Lower leg skin (tissue), 4 donors: ENCODE data around the gene CEP170B. TPM values are rescaled to one million over a fixed set of nuclear protein-coding genes. Genes with fewer than 3 reads are reported as not detected.
A peak's percentile ranks its signal among the peaks of the same experiment; 100 is the strongest.

Source experiments
- DNase-seq, 2 donors: peaks; one replicate each; pipeline ENCODE4 v3.0.0-alpha.2; 2019; ENCODE audit warnings: low spot score in 2 of 2
- H3K4me3 ChIP-seq: fragments of 200-600 bp; sonication (generic); 2 replicates; pipeline ENCODE4 v1.5.1; 2017; ENCODE audit warnings: mild to moderate bottlenecking, low read depth; ENCODE audit not compliant: poor library complexity, severe bottlenecking
- CTCF ChIP-seq, 3 donors: fragments of 450-650 bp; IDR thresholded peaks; one replicate each; pipeline ENCODE4 v1.5.1; 2016; ENCODE audit warnings: antibody characterized with exemption in 3 of 3, mild to moderate bottlenecking in 3 of 3, moderate library complexity in 2 of 3
- POLR2A ChIP-seq, 2 donors: fragments of 450-650 bp; IDR thresholded peaks; one replicate each; pipeline ENCODE4 v1.6.1; 2016 to 2017; ENCODE audit warnings: antibody characterized with exemption in 2 of 2, mild to moderate bottlenecking in 1 of 2, moderate library complexity in 1 of 2
- WGBS, 2 donors: methylation state at CpG; one replicate each; pipeline ENCODE4 v1.1.5; 2018; 5-methylcytosine and 5-hydroxymethylcytosine counted together
- intact Hi-C: fragments of 100-400 bp; cut with DNase I; formaldehyde crosslinking; loops from one replicate; pipeline ENCODE4 v1.15.0; 2023; ENCODE audit warnings: low total_unique reads
- total RNA-seq, 4 donors: library from RNA; depleted of rRNA; stranded (reverse); fragments of >200 nt; gene quantifications; one replicate each; pipeline ENCODE4 v1.1.0, GENCODE V29; 2016

The CEP170B gene
- total RNA-seq = 10 to 100 TPM; 41.8 to 80.8 (median 58.5) TPM

GRCh38 chr14:104865081-104865630 lies at the start of gene CEP170B:
TSS of gene CEP170B (plus strand) at chr14:104865268. CDS start at chr14:104868451, 3,183 bp downstream.
- peak within 1 kb of the TSS; percentile 56 for H3K4me3 ChIP-seq
- DNase-seq = no peak
- WGBS, 2 donors = 0% methylated on average over 15 to 18 of the region's 88 CpGs
- TF ChIP-seq POLR2A (IDR thresholded peaks at IDR 0.05) (no peak), CTCF (IDR thresholded peaks at IDR 0.05) (no peak)
- intact Hi-C loops = no loop called here

GRCh38 chr14:104816616-104816884 lies 48.5 kb upstream of the CEP170B start:
- 1 to 3% methylated on average over 8 of the region's 8 CpGs for WGBS, 2 donors
- intact Hi-C loops = no loop called here
- H3K4me3 ChIP-seq = peak overlapping the region; percentile 83
- TF ChIP-seq CTCF (IDR thresholded peaks at IDR 0.05) (no peak), POLR2A (IDR thresholded peaks at IDR 0.05) (no peak)
- DNase-seq = peak in 1 of 2 donors; percentile 86

GRCh38 chr14:104817930-104818713 lies 46.9 kb upstream of the CEP170B start:
- intact Hi-C loops = no loop called here
- no peak for TF ChIP-seq CTCF (IDR thresholded peaks at IDR 0.05)
- TF ChIP-seq POLR2A (IDR thresholded peaks at IDR 0.05) = no peak
- WGBS, 2 donors = 93 to 95% methylated on average over 8 of the region's 8 CpGs
- H3K4me3 ChIP-seq = no peak overlapping the region
- DNase-seq = no peak

- TF ChIP-seq CTCF (IDR thresholded peaks at IDR 0.05) (no peak), POLR2A (IDR thresholded peaks at IDR 0.05) (no peak)
- intact Hi-C loops = no loop called here
- WGBS, 2 donors = 80 to 85% methylated on average over 5 to 9 of the region's 9 CpGs
- no peak overlapping the region for H3K4me3 ChIP-seq
- DNase-seq = no peak
Measured at GRCh38 chr14:104818714-104819161, 46.3 kb upstream of the CEP170B start.

GRCh38 chr14:104819361-104819781 lies 45.7 kb upstream of the CEP170B start:
- H3K4me3 ChIP-seq = no peak overlapping the region
- TF ChIP-seq CTCF (IDR thresholded peaks at IDR 0.05) = no peak
- no peak for TF ChIP-seq POLR2A (IDR thresholded peaks at IDR 0.05)
- 72 to 81% methylated on average over 9 to 12 of the region's 12 CpGs for WGBS, 2 donors
- intact Hi-C loops = no loop called here
- DNase-seq = no peak
